ENCODE results near the gene HMBS. TPM values are rescaled to one million over a fixed set of nuclear protein-coding genes. Genes with fewer than 3 reads are reported as not detected.
"Not testable (repeated sequence)": the region's sequence is repeated elsewhere in the genome, so short reads cannot be mapped to it uniquely, and the experiment has no call there.

HMBS gene
- total RNA-seq, 2 experiments from 2014 or later = 33.6 to 36.1 TPM

- Mint-ChIP-seq H3K4me1 (ENCODE audit: low read depth) (peaks cover 30% of the 10 kb centered on the region), H3K27me3 (no peaks in the 10 kb centered on the region), H3K36me3 (ENCODE audit: low read depth) (peaks cover 28% of the 10 kb centered on the region), H3K4me3 (no peak overlapping the region), H3K9me3 (no peaks in the 10 kb centered on the region), H3K27ac (peak overlapping the region; percentile 53)
- TF ChIP-seq CTCF (IDR thresholded peaks at IDR 0.05) = no peak
- intact Hi-C loops (cut with micrococcal nuclease) = no loop called here
- ChIA-PET POLR2A (interaction anchor here (0.8 to 1.5 kb wide), 3 partner anchors 16 to 34 kb away, joined by 3 to 5 read pairs (median 3); no protein-coding TSS in a partner anchor), CTCF (interaction anchor here (0.9 to 2.0 kb wide), 6 partner anchors 12 to 95 kb away, joined by 3 to 6 read pairs (median 3); partner anchors contain the start of gene NLRX1)
- DNase-seq (no peak), ATAC-seq (no peak)
Observed at GRCh38 chr11:119126675-119127268, 42.1 kb downstream of the HMBS start.

GRCh38 chr11:119130662-119131061 lies 46.0 kb downstream of the HMBS start:
- CTCF ChIA-PET = interaction anchor here (0.6 kb wide), 1 partner anchor 66 kb away, joined by 3 read pairs; no protein-coding TSS in a partner anchor
- intact Hi-C loops (cut with micrococcal nuclease) = no loop called here
- Mint-ChIP-seq H3K4me3 (no peak overlapping the region), H3K27me3 (no peaks in the 10 kb centered on the region), H3K36me3 (ENCODE audit: low read depth) (peaks cover 31% of the 10 kb centered on the region), H3K9me3 (no peaks in the 10 kb centered on the region), H3K27ac (no peak overlapping the region), H3K4me1 (ENCODE audit: low read depth) (peaks cover 11% of the 10 kb centered on the region)
- no peak for TF ChIP-seq CTCF (IDR thresholded peaks at IDR 0.05)
- no peak for ATAC-seq
- POLR2A ChIA-PET = no interaction called here
- DNase-seq = no peak

- ChIA-PET POLR2A (no interaction called here), CTCF (interaction anchor here (1.0 to 2.4 kb wide), 10 partner anchors 8 to 71 kb away, joined by 3 to 8 read pairs (median 4); partner anchors contain the start of gene HINFP)
- Mint-ChIP-seq H3K27me3 (peaks cover 2% of the 10 kb centered on the region), H3K9me3 (no peaks in the 10 kb centered on the region), H3K4me3 (no peak overlapping the region), H3K4me1 (ENCODE audit: low read depth) (no peaks in the 10 kb centered on the region), H3K36me3 (ENCODE audit: low read depth) (peaks cover 28% of the 10 kb centered on the region), H3K27ac (no peak overlapping the region)
- DNase-seq = no peak
- peak; percentile 47 for ATAC-seq
- peak; percentile 25 for TF ChIP-seq CTCF (IDR thresholded peaks at IDR 0.05)
- intact Hi-C loops (cut with micrococcal nuclease) = no loop called here
Observed at GRCh38 chr11:119134389-119134978, 49.8 kb downstream of the HMBS start.

GRCh38 chr11:119139276-119139675 lies 54.6 kb downstream of the HMBS start:
- intact Hi-C loops (cut with micrococcal nuclease); H3K4me1 Mint-ChIP-seq (ENCODE audit: low read depth); H3K27me3 Mint-ChIP-seq; DNase-seq; H3K9me3 Mint-ChIP-seq; H3K36me3 Mint-ChIP-seq (ENCODE audit: low read depth); H3K4me3 Mint-ChIP-seq; H3K27ac Mint-ChIP-seq; ATAC-seq: not testable (repeated sequence)
- ChIA-PET POLR2A (interaction anchor here (0.7 kb wide), 1 partner anchor 199 kb away, joined by 3 read pairs; no protein-coding TSS in a partner anchor), CTCF (interaction anchor here (0.8 to 1.7 kb wide), 6 partner anchors 12 to 185 kb away, joined by 3 to 4 read pairs (median 4); no protein-coding TSS in a partner anchor)

Other genes starting within 250 kb of the HMBS start
- under 1 TPM; 0.60 to 0.92 TPM for gene CXCR5, start 201.0 kb upstream of the HMBS start, total RNA-seq
- gene BCL9L, start 159.0 kb upstream of the HMBS start, total RNA-seq = 10 to 100 TPM; 35.9 to 38.8 TPM
- gene UPK2, start 128.6 kb upstream of the HMBS start, total RNA-seq = 1 to 10 TPM; 1.5 to 2.2 TPM
- not detected for gene FOXR1, start 113.1 kb upstream of the HMBS start, total RNA-seq
- gene CENATAC, start 86.7 kb upstream of the HMBS start, total RNA-seq = 10 to 100 TPM; 22.0 to 24.1 TPM
- 1,000 to 10,000 TPM; 1,901 to 1,911 TPM for gene RPS25, start 66.5 kb upstream of the HMBS start, total RNA-seq
- 10 to 100 TPM; 69.5 to 71.4 TPM for gene TRAPPC4, start 66.1 kb upstream of the HMBS start, total RNA-seq
- gene SLC37A4, start 54.0 kb upstream of the HMBS start, total RNA-seq = 10 to 100 TPM; 32.4 to 35.2 TPM
- 100 to 1,000 TPM in 1 of 2 experiments, 10 to 100 TPM in 1; 92.4 to 101 TPM for gene HYOU1, start 27.7 kb upstream of the HMBS start, total RNA-seq
- 10 to 100 TPM; 17.1 to 17.2 TPM for gene VPS11, start 17.1 kb upstream of the HMBS start, total RNA-seq
- gene DPAGT1, start 17.0 kb downstream of the HMBS start, total RNA-seq = 10 to 100 TPM; 51.1 to 52.2 TPM
- gene C2CD2L, start 22.5 kb downstream of the HMBS start, total RNA-seq = 10 to 100 TPM; 14.2 to 17.7 TPM
- gene HINFP, start 36.7 kb downstream of the HMBS start, total RNA-seq = 10 to 100 TPM; 23.9 to 26.5 TPM
- not detected for gene ABCG4, start 64.2 kb downstream of the HMBS start, total RNA-seq
- 10 to 100 TPM; 20.1 to 21.3 TPM for gene NLRX1, start 83.8 kb downstream of the HMBS start, total RNA-seq
- gene NHERF4, start 100.6 kb downstream of the HMBS start, total RNA-seq = under 1 TPM; 0.29 to 0.32 TPM
- gene CBL, start 121.5 kb downstream of the HMBS start, total RNA-seq = 10 to 100 TPM; 27.0 to 27.5 TPM
- 1 to 10 TPM; 8.0 to 8.3 TPM for gene MCAM, start 232.2 kb downstream of the HMBS start, total RNA-seq
- gene RNF26, start 249.6 kb downstream of the HMBS start, total RNA-seq = 10 to 100 TPM; 30.2 to 31.9 TPM